ENCODE results near the gene SRCAP. TPM values are rescaled to one million over a fixed set of nuclear protein-coding genes. Genes with fewer than 3 reads are reported as not detected.

Gene SRCAP
- total RNA-seq, 4 donors from 2014 or later: 15.9 to 40.4 (median 30.0) TPM

GRCh38 chr16:30659507-30660423 is 39.2 kb upstream of the SRCAP start:
- ATAC-seq (ENCODE audit: low FRiP score) (no peak), DNase-seq (ENCODE audit: low spot score) (no peak)
- no peak for TF ChIP-seq CTCF (IDR thresholded peaks at IDR 0.05)

- no peak for DNase-seq (ENCODE audit: low spot score)
- no peak for ATAC-seq (ENCODE audit: low FRiP score)
- TF ChIP-seq CTCF (IDR thresholded peaks at IDR 0.05): no peak
Observed at GRCh38 chr16:30660424-30661261, 38.3 kb upstream of the SRCAP start.

- no peak for ATAC-seq (ENCODE audit: low FRiP score)
- no peak for DNase-seq (ENCODE audit: low spot score)
- TF ChIP-seq CTCF (IDR thresholded peaks at IDR 0.05): no peak
Observed at GRCh38 chr16:30662449-30662848, 36.5 kb upstream of the SRCAP start.

DNA sequence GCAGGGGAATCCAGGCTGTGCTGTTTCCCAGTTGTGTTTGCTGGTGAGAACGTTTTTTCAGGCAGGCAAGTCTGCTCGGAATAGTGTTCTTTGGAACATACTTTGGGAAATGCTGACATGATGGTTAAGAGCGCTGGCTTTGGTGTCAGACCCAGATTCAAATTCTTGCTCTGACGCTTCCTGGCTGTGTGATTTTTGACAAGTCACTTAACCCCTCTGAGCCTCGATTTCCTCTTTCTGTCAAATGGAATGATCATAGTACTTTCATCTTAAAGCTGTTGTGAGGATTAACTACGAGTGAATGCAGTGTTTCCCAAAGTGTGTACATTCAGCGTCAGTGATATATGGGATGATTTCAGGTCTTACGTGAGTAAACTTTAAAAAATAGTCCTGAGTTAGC is 35.9 kb upstream of the SRCAP start:
- ATAC-seq (ENCODE audit: low FRiP score) (no peak), DNase-seq (ENCODE audit: low spot score) (no peak)
- TF ChIP-seq CTCF (IDR thresholded peaks at IDR 0.05): no peak

- DNase-seq (ENCODE audit: low spot score): no peak
- no peak for TF ChIP-seq CTCF (IDR thresholded peaks at IDR 0.05)
- no peak for ATAC-seq (ENCODE audit: low FRiP score)
Observed at GRCh38 chr16:30663820-30664219, 35.2 kb upstream of the SRCAP start.

DNA sequence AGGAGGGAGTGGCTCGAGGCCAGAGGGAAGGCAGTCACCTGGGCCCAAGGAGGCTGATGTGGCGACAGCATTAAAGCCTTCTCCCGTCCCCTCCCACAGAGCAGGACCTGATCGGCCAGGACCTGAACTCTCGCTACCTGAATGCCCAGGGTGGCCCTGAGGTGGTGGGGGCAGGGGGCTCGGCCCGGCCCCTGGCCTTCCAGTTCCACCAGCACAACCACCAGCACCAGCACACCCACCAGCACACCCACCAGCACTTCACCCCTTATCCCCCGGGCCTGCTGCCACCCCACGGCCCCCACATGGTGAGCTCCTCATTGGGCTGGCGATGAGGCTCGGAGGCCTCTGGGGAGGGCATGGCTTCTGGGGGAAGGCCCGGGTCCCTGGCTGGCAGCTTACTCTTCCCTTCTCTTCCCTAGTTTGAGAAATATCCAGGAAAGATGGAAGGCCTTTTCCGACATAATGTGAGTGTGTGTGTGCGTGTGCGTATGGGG is 34.3 kb upstream of the SRCAP start:
- no peak for TF ChIP-seq CTCF (IDR thresholded peaks at IDR 0.05)
- DNase-seq (ENCODE audit: low spot score): no peak
- ATAC-seq (ENCODE audit: low FRiP score): no peak
